ENCODE results near the gene CHKA.

The CHKA gene

DNA sequence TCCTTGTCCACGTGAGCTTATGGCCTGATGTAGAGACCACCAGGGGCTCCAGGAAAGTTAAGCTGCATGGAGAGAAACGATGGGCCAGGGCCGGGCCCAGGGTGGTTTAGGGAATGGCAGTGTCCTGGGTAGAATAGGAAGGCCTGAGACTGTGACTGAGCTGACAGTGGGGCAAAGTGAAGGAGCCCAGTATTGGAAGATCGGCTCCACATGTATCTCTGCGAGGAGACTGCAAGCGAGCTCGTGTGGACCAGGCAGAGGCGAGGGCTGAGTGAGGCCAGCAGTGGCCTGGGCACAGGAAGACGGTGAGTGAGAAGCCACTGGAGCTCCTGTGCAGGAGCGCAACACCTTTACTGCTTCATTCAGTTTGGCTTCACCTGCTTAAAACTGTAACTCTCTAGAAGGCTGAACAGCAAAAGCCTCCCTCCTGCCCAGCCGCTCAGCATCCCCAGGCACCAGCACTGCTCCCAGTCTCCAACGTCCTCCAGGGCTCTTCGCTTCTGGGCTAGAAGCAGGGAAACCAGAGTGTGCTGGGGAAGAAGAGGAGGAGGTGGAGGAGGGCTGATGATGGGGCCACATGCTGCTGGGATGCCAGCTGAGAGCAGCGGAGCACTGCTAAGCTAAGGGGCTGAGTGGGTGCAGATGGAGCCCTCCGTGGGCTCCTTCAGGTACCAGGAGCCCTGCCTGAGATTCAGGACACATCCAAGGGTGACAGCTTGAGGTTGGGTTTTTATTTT is 68.9 kb downstream of the CHKA start:
- H3K9ac ChIP-seq (ENCODE audit: low read length) = no peak overlapping the region
- no peaks in the 10 kb centered on the region for H3K9me3 ChIP-seq (ENCODE audit: control insufficient read depth, insufficient read depth, low read depth, low read length)
- peaks cover 33% of the 10 kb centered on the region for H3K36me3 ChIP-seq (ENCODE audit: control insufficient read depth, insufficient read depth, low read length)
- H3K27me3 ChIP-seq (ENCODE audit: control insufficient read depth, insufficient read depth, low read length) = no peaks in the 10 kb centered on the region
- no peaks in the 10 kb centered on the region for H3K4me1 ChIP-seq (ENCODE audit: control insufficient read depth, insufficient read depth, low read length)
- H3K27ac ChIP-seq (ENCODE audit: low read depth, low read length) = no peak overlapping the region
- H3K4me3 ChIP-seq (ENCODE audit: low read depth, low read length) = no peak overlapping the region

DNA sequence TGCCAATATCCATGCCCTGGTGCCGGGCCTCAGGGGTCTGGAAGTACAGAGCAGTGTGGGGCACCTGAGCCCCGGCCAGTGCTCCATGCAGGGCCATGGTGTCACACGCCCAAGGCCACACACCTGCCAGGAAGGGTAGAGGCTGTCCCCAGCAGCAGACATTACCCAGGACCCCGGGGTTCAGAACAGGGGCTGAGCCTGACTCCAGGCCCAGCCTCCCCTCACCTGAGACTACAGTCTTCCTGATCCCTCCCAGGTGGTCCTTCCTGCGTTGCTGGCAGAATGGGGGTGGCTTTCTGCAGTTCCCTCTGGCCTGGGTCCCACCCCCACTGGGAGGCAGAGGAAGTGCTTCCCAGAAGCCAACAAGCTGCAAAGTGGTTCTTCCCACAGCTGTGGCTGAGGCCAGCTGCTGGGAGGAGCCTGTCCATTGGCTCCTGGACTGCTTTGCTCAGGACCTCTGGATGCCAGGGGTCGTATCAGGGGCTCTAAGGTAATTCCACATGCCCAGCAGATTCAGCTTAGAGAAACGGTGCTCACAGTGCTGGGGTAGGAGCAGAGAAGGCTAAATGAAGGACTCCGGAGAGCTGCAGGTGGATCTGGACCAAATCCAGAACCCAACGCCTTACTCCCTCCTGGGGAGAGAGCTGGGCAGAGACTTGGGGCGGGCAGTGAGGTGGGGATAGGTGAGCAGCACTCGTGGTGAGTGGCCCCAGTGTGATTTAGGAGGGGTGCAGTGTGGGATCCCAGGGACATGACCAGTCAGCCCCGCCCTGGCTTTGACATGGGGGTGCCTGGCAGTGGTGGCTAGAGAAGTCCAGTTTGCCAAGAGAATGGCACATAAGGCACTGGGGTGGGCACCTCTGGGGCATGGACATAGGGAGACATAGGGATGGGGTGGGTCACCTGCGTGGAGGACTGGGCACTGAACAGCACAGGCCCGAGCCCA is 69.7 kb downstream of the CHKA start:
- H3K4me3 ChIP-seq (ENCODE audit: low read depth, low read length) = no peak overlapping the region
- H3K4me1 ChIP-seq (ENCODE audit: control insufficient read depth, insufficient read depth, low read length) = no peaks in the 10 kb centered on the region
- no peak overlapping the region for H3K9ac ChIP-seq (ENCODE audit: low read length)
- H3K9me3 ChIP-seq (ENCODE audit: control insufficient read depth, insufficient read depth, low read depth, low read length) = no peaks in the 10 kb centered on the region
- H3K36me3 ChIP-seq (ENCODE audit: control insufficient read depth, insufficient read depth, low read length) = peaks cover 33% of the 10 kb centered on the region
- H3K27me3 ChIP-seq (ENCODE audit: control insufficient read depth, insufficient read depth, low read length) = no peaks in the 10 kb centered on the region
- no peak overlapping the region for H3K27ac ChIP-seq (ENCODE audit: low read depth, low read length)

DNA sequence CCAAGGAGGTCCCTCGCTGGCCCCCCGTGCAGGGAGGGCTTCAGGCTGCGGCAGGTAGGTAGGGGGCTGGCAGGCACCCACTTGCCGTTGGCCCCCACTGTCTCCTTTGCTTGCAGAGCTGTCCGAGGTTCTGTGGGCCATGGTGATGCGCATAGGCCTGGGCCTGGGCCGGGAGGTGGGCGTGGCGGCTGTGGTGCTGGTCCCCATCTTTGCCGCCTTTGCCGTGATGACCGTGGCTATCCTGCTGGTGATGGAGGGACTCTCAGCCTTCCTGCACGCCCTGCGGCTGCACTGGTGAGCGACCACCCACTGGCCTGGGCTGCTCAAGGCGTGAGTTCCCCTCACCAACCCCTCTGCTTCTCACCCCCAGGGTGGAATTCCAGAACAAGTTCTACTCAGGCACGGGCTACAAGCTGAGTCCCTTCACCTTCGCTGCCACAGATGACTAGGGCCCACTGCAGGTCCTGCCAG is 70.8 kb downstream of the CHKA start:
- Histone ChIP-seq H3K27me3 (ENCODE audit: control insufficient read depth, insufficient read depth, low read length) (no peaks in the 10 kb centered on the region), H3K36me3 (ENCODE audit: control insufficient read depth, insufficient read depth, low read length) (peaks cover 39% of the 10 kb centered on the region), H3K9ac (ENCODE audit: low read length) (no peak overlapping the region), H3K4me3 (ENCODE audit: low read depth, low read length) (no peak overlapping the region), H3K9me3 (ENCODE audit: control insufficient read depth, insufficient read depth, low read depth, low read length) (no peaks in the 10 kb centered on the region), H3K4me1 (ENCODE audit: control insufficient read depth, insufficient read depth, low read length) (no peaks in the 10 kb centered on the region), H3K27ac (ENCODE audit: low read depth, low read length) (no peak overlapping the region)

DNA sequence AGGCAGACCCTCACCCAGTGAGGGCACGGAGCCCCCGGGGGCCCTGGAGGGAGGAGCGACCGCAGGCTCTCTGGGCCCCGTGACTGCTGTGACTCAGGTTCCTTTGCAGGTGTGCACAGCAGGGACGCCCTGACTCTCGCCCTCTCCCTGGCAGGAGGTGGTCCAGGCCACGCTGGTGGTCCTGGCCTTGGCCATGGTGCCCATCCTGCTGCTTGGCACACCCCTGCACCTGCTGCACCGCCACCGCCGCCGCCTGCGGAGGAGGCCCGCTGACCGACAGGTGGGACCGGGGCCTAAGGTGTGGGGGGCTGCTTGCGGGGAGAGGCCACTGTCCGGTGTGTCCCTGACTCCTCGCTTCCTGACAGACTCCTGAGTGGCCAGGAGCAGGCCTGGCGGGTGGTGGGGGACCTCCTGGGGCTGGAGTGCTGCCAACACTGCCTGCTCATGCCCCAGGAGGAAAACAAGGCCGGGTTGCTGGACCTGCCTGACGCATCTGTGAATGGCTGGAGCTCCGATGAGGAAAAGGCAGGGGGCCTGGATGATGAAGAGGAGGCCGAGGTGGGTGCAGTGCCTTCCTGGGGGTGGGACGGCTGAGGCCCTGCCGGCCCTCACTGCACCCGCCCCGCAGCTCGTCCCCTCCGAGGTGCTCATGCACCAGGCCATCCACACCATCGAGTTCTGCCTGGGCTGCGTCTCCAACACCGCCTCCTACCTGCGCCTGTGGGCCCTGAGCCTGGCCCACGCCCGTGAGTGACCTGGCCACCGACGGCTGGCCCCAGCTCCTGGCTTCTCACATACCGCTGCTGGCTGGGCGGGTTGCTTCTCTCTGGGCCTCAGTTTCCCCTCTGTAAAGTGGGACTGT is 71.4 kb downstream of the CHKA start:
- no peaks in the 10 kb centered on the region for H3K9me3 ChIP-seq (ENCODE audit: control insufficient read depth, insufficient read depth, low read depth, low read length)
- no peak overlapping the region for H3K27ac ChIP-seq (ENCODE audit: low read depth, low read length)
- no peak overlapping the region for H3K9ac ChIP-seq (ENCODE audit: low read length)
- peaks cover 41% of the 10 kb centered on the region for H3K36me3 ChIP-seq (ENCODE audit: control insufficient read depth, insufficient read depth, low read length)
- no peaks in the 10 kb centered on the region for H3K4me1 ChIP-seq (ENCODE audit: control insufficient read depth, insufficient read depth, low read length)
- no peak overlapping the region for H3K4me3 ChIP-seq (ENCODE audit: low read depth, low read length)
- no peaks in the 10 kb centered on the region for H3K27me3 ChIP-seq (ENCODE audit: control insufficient read depth, insufficient read depth, low read length)

DNA sequence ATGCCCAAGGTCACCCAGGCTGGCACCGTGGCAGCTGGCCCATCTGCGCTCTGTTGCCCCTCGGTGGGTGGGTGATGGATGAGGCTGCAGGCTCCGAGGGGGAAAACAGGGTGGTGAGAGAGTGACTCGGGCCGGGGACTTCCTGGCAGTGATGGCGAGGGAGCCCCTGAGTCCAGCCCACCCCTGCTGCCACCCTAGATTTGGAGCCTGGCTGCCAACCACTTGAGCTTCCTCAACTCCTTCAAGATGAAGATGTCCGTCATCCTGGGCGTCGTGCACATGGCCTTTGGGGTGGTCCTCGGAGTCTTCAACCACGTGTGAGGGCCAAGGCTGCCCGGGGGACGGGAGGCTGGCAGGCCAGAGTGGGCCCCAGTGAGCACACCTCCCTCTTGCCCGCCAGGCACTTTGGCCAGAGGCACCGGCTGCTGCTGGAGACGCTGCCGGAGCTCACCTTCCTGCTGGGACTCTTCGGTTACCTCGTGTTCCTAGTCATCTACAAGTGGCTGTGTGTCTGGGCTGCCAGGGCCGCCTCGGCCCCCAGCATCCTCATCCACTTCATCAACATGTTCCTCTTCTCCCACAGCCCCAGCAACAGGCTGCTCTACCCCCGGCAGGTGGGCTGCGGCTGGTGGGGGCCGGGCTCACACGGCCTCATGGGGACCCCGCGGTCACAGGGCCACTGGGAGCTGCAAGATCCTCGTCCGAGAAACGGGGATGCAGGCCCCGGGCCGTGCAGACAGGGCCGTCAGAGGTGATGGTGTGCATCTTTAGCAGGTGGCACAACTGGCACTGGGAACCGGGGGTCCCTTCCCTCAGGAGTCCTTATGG is 72.3 kb downstream of the CHKA start:
- Histone ChIP-seq H3K27ac (ENCODE audit: low read depth, low read length) (no peak overlapping the region), H3K4me1 (ENCODE audit: control insufficient read depth, insufficient read depth, low read length) (peaks cover 5% of the 10 kb centered on the region; the same call in 1 of the 2 replicates), H3K36me3 (ENCODE audit: control insufficient read depth, insufficient read depth, low read length) (peaks cover 35% of the 10 kb centered on the region), H3K9me3 (ENCODE audit: control insufficient read depth, insufficient read depth, low read depth, low read length) (no peaks in the 10 kb centered on the region), H3K9ac (ENCODE audit: low read length) (no peak overlapping the region), H3K27me3 (ENCODE audit: control insufficient read depth, insufficient read depth, low read length) (no peaks in the 10 kb centered on the region), H3K4me3 (ENCODE audit: low read depth, low read length) (no peak overlapping the region)

DNA sequence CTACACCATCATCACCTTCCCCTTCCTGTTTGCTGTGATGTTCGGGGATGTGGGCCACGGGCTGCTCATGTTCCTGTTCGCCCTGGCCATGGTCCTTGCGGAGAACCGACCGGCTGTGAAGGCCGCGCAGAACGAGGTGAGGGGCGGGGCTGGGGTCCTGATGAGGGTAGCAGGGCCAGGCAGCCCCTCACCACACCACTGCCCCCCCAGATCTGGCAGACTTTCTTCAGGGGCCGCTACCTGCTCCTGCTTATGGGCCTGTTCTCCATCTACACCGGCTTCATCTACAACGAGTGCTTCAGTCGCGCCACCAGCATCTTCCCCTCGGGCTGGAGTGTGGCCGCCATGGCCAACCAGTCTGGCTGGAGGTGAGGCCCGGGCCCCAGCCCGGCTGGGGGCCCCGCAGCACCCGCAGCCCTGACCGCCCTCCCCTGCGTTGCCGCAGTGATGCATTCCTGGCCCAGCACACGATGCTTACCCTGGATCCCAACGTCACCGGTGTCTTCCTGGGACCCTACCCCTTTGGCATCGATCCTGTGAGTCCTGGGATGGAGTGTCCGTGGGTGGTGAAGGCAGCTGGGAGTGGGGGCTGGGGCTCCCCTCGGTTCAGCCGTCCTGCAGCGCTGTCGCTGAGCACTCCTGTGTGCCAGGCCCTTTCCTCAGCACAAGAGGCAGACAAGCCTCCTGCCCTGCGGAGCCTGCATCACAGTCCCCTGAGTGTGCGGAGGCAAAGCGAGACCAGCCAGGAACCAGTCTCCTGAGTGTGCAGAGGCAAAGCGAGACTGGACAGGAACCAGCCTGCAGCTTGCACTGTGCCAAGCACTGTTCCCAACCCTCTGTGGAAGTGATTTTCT is 73.5 kb downstream of the CHKA start:
- no peaks in the 10 kb centered on the region for H3K27me3 ChIP-seq (ENCODE audit: control insufficient read depth, insufficient read depth, low read length)
- H3K4me3 ChIP-seq (ENCODE audit: low read depth, low read length) = no peak overlapping the region
- H3K9ac ChIP-seq (ENCODE audit: low read length) = no peak overlapping the region
- H3K9me3 ChIP-seq (ENCODE audit: control insufficient read depth, insufficient read depth, low read depth, low read length) = no peaks in the 10 kb centered on the region
- peaks cover 23% of the 10 kb centered on the region for H3K36me3 ChIP-seq (ENCODE audit: control insufficient read depth, insufficient read depth, low read length)
- H3K27ac ChIP-seq (ENCODE audit: low read depth, low read length) = no peak overlapping the region
- H3K4me1 ChIP-seq (ENCODE audit: control insufficient read depth, insufficient read depth, low read length) = peaks cover 10% of the 10 kb centered on the region; the same call in 1 of the 2 replicates

DNA sequence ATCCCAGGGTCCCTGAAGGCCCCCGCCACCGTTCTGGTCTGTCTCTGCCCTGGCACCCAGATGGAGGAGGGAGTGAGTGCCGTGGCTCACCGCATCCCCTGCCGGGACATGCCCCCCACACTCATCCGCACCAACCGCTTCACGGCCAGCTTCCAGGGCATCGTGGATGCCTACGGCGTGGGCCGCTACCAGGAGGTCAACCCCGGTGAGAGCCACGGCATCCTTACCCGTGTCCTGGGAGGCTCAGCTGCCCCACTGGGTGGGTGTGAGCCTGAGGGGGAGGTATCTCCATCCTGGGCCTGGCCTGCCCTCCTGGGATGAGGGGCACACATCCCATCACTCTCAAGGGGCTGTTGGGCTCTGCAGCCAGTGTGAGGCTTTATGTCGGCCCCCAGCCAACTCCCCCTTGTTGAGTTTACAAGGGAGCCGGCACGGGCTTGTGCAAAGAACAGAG is 76.3 kb downstream of the CHKA start:
- no peak overlapping the region for H3K9ac ChIP-seq (ENCODE audit: low read length)

DNA sequence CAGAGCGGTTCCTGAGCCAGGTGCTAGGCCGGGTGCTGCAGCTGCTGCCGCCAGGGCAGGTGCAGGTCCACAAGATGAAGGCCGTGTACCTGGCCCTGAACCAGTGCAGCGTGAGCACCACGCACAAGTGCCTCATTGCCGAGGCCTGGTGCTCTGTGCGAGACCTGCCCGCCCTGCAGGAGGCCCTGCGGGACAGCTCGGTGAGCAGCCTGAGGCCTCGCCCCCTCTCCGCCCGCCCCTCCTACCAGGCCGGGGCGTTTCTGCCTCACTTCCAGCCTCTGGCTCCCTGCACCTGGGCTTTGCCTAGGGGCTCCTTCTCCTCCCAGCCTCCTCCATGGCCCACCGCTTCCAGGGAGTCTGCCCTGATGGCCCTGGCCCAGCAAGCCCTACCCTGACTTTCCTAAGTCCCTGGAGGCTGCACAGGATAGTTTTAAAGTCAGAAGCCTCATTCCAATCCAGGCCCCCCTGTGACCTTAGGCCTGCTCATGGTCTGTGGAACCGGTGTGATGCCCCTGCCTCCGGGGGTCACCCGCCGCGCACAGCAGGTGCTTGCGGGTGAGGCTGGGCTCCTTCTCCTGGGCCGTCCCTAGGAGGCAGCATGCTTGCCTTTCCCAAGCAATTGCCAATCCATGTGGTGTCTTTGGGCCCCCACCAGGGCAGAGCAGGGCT is 76.9 kb downstream of the CHKA start:
- peaks cover 10% of the 10 kb centered on the region for H3K36me3 ChIP-seq (ENCODE audit: control insufficient read depth, insufficient read depth, low read length)
- H3K9ac ChIP-seq (ENCODE audit: low read length) = no peak overlapping the region
- H3K27me3 ChIP-seq (ENCODE audit: control insufficient read depth, insufficient read depth, low read length) = no peaks in the 10 kb centered on the region
- H3K4me1 ChIP-seq (ENCODE audit: control insufficient read depth, insufficient read depth, low read length) = peaks cover 23% of the 10 kb centered on the region
- no peaks in the 10 kb centered on the region for H3K9me3 ChIP-seq (ENCODE audit: control insufficient read depth, insufficient read depth, low read depth, low read length)
- no peak overlapping the region for H3K27ac ChIP-seq (ENCODE audit: low read depth, low read length)
- H3K4me3 ChIP-seq (ENCODE audit: low read depth, low read length) = no peak overlapping the region

More for the DNA sequence above, 76.3 kb downstream of the CHKA start:
- Histone ChIP-seq H3K4me3 (ENCODE audit: low read depth, low read length) (no peak overlapping the region), H3K4me1 (ENCODE audit: control insufficient read depth, insufficient read depth, low read length) (peaks cover 20% of the 10 kb centered on the region), H3K27me3 (ENCODE audit: control insufficient read depth, insufficient read depth, low read length) (no peaks in the 10 kb centered on the region), H3K27ac (ENCODE audit: low read depth, low read length) (no peak overlapping the region), H3K9me3 (ENCODE audit: control insufficient read depth, insufficient read depth, low read depth, low read length) (no peaks in the 10 kb centered on the region), H3K36me3 (ENCODE audit: control insufficient read depth, insufficient read depth, low read length) (peaks cover 10% of the 10 kb centered on the region)

All from HUES6 (cell line).